Measurements from ENCODE around the gene ING4.
"Not testable (repeated sequence)": the region's sequence is repeated elsewhere in the genome, so short reads cannot be mapped to it uniquely, and the experiment has no call there.

ING4 gene

GRCh38 chr12:6662906-6663742 lies at the start of gene ING4:
TSS of gene ING4 (minus strand) at chr12:6663119. CDS start at chr12:6663101, 18 bp downstream.
- DNase-seq (ENCODE audit: low read depth, low spot score), result peak; percentile 98

DNA sequence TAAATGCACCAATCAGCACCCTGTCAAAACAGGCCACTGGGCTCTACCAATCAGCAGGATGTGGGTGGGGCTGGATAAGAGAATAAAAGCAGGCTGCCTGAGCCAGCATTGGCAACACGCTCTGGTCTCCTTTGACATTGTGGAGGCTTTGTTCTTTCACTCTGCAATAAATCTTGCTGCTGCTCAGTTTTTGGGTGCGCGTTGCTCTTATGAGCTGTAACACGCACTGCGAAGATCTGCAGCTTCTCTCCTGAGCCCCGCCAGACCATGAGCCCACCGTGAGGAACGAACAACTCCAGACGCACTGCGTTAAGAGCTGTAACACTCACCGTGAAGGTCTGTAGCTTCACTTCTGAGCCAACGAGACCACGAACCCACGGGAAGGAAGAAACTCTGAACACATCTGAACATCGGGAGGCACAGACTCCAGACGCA lies 46.1 kb upstream of the ING4 start:
- DNase-seq (ENCODE audit: low read depth, low spot score), result no peak

- DNase-seq (ENCODE audit: low read depth, low spot score), result not testable (repeated sequence)
These were observed 45.4 kb upstream of the ING4 start for GRCh38 chr12:6708351-6708750.

DNA sequence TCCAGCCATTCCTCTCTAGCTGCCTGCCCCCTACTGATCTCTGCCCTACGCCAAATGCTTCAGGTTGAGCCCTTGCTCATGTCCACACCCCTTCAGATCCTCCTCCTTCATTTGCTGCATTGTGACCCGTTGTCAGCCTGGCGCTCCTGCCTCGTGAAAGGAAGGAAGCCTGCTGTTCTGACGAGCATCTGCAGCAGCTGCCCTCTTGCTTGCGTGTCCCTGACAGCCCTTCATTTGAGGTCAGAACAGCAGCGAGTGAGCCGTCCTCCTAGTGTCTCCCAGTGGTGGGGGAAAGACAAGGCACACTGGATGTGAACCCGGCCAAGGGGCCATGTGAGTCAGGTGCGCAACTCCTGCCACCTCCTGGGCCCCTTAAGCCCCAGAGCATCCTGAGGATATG lies 40.7 kb upstream of the ING4 start:
- no peak for DNase-seq (ENCODE audit: low read depth, low spot score)

DNA sequence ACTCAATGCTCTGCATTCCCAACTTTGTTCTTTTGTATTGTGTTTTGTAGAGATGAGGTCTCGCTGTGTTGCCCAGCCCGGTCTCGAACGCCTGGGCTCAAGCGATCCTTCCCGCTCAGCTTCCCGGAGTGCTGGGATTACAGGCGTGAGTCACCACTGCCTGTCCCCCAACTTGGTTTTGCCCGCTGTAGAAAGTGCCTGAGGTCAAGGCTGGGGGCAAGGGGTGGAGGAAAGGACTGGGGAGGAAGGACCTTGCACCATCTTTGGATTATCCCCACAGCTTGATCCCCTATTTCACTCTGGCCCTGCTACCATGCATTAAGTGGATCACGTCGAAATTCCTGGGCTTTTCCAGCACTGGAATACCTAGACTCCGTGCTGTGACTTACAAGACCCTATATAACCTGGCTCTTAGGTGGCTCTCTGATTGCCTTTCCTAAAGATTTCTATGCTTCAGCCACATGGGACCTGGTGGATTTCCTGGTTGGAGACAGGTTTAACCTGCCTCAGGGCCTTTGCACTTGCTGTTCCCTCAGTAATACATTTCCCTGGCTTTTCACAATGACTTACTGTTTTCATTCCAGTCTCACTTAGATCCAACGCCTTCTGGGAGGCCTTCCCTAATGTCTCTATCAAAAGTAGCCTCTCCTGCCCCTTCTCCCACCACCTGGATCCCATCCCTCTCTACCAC lies 38.3 kb upstream of the ING4 start:
- no peak for DNase-seq (ENCODE audit: low read depth, low spot score)

DNA sequence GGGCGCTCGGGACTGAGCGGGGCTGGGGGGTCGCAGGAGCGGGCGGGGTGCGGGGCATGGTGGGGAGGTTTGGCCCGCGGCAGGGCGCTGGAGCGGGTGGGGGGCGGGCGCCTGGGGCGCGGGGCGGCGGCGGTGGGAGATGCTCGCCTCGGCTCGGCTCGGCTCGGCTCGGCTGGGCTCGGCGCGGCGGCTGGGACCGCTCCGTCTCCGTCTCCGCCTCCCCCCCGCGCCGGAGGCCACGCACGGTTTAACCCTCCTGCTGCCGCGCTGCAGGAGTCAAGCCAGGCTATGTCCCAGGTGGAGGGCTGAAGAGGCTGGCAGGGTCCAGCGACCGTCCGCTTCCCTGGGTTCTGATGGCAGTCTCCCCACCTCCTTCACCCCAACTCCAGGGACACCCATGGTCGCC lies 37.7 kb upstream of the ING4 start, which contains the start of gene PIANP:
Gene PIANP, minus strand, starts transcription at position 170 of the 406 bp plus-strand sequence. CDS start 2,754 bp downstream, outside the sequence.
- no peak for DNase-seq (ENCODE audit: low read depth, low spot score)

- DNase-seq (ENCODE audit: low read depth, low spot score), result no peak
These were observed 37.2 kb upstream of the ING4 start for GRCh38 chr12:6699989-6700645.

GRCh38 chr12:6699259-6699988 lies 36.5 kb upstream of the ING4 start:
- no peak for DNase-seq (ENCODE audit: low read depth, low spot score)

DNA sequence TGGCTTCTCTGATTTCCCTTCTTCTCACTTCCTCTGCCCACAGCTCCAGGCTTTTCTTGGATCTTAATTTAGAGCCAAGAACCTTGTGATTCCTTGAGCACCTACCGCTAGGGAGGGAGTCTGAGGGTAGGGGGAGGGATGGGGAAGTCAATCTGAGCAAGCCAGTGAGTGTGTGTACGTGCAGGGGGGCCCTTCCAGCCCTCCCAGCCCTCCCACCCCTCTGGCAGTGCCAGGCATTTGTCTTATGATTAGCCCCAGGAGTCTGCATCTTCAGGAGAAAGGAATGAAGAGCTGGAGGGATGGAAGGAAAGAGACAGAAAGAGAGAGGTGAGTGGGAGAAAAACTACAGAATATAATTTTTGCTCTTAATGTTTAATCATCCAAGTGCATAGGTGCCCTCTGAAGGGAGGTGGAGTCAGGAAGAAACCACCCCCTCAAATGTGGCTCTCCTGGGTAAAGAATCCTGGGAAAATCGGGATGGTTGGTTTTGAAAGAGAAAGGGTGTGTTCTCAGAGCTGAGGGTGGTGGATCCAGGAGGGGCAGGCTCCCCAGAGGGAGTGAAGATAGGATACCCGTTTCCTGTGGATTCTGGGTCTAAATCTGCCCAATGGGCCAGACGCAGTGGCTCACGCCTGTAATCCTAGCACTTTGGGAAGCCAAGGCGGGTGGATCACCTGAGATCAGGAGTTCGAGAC lies 35.6 kb upstream of the ING4 start:
- no peak for DNase-seq (ENCODE audit: low read depth, low spot score)

DNA sequence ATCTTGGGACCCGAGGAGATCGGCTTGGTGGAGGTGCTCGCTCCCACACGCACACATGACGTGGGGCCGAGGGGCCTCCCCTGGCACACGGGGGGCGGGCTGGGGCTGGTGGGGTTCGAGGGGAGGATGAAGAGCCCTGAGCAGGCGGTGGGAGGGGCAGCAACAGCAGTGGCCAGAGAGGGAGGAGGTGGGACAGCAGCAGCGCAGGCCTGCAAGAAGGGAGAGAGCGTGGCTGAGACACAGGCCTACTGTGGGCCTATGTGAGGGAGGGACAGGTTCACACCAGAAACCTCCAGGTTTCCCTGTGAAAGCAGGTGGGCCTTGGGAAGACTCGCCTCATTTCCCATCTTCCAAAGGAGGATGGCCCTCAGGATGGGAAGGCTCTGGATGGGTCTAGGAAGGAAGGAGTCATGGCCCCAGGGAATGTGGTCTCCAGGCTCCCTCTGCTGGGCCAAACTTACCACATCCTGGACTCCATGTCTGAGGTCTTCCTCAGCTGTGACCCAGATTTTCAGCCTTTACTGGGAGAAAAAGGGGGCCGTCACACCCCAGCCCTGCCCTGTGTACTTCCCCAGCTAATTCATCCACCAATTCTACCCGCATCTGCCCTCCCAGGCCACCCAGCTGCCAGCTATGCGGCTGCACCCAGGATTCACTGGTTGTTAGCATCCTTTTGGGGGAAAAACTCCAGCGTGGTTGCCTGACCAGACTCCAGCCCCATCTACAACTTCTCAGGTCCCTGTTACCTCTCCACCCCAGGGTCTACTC lies 34.8 kb upstream of the ING4 start:
- DNase-seq (ENCODE audit: low read depth, low spot score), result no peak

- DNase-seq (ENCODE audit: low read depth, low spot score), result no peak
These were observed 34.0 kb upstream of the ING4 start for GRCh38 chr12:6696690-6697583.

DNA sequence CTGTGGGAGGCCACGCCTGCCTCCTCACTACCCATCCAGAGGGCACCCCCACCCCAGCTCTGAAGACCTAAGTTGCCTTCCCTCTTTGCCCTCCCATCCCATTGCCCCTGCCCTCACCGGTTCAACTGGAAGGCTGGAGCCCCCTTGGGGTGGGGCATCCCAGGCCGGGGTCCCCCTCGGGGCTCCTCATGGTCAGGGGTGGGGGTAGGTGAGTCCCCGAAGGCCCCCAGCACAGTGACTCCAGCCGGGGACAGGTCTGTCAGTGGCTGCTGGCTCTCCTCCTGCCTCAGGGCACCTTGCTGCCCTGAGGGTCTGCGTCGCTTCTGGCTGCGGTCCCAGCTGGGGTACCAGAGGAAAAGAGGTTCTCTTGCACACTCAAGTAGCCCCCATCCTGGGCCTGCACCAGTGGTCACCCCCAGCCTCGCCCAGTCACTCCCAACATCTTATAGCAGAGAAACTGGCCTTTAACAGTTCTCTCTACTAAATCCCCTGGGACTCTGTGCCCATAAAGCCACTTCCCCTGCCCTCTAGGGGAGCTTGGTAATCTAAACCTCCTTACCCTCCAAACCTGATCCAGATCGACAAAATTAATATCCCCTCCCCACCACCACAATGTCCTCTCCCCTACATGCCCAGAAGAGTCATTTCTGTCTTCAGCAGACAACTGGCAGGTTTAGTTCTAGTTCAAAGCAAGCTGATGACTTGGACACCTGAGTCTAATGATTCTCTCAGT lies 32.6 kb upstream of the ING4 start:
- DNase-seq (ENCODE audit: low read depth, low spot score), result no peak

- no peak for DNase-seq (ENCODE audit: low read depth, low spot score)
These were observed 31.8 kb upstream of the ING4 start for GRCh38 chr12:6694701-6695100.

- DNase-seq (ENCODE audit: low read depth, low spot score), result no peak
These were observed 31.0 kb upstream of the ING4 start for GRCh38 chr12:6693832-6694355.

DNA sequence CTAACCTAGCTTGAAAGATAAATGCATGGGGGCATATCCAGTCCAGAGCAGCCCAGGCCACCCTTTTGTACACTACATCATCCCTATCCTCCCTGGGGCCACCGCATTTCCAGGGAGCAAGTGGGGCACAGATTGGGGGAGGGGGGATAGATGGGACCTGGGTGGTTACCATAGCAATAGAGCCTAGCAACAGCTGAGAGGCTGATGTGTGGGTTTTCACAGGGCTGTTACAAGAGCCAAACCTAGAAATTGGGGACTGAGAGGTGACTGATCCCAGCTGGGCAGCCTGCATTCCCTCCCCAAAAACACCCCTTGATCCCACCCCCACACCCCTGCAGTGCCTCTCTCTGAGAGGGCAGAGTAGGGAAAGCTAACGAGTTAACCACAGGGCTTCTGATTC lies 30.0 kb upstream of the ING4 start:
- DNase-seq (ENCODE audit: low read depth, low spot score), result no peak

DNA sequence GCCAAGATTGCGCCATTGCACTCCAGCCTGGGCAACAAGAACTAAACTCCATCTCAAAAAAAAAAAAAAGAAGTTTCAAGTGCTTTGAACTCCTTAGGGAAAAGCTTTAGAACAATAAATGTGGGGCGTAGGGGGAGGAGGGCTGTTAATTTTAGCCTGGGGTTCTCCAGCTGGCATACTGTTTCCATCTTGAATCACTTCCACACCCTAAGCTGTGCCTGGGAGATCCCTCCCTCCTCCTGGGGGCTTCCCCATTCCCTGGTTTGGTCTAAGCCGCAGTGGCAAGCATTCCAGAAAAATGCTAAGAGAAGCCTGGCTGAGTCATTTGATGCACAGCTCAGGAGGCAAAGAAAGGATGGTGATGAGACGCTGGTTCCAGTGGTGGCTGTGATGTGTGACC lies 28.6 kb upstream of the ING4 start:
- DNase-seq (ENCODE audit: low read depth, low spot score), result no peak

DNA sequence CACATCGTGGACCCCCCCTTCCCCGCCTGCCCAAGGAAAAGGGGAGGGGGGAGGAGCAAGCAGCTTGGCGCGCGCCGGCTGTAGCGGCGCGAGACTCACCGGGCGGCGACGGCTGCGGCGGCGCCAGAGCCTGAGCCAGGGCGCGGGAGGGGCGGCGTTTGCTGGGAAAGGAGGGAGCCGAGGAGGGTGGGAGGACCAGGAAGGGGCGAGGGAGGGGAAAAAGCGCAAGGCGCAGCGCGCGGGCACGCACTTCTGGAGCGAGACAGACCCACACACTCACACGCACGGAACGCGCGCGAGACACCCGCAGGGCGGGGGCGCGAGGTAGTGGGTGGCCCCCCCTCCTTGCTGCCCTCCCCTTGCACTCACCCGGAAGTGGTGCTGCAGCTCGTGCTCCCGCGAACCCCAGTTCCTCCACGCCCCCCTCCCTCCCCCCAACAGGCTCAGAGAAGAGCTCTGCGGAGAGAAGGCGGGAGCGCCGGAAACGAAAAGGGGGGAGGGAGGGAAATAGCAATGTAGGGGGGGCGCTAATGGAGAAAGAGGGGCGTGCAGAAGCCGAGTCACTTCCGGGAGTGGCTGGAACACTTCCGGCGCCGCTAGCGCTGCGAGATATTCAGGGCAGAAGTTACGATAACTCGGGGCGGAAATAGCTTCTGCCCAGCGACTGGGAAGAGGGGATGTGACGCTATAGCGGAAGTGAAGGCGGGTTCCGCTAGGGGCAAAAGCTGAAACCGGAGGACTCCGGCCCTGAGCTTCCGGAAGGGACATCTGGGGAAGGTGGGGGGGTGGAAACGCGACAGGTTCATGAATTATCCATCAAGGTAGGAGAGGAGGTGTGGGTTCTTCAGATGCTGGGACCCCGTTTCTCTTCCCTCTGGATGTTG lies 26.3 kb upstream of the ING4 start, which contains the start of gene ZNF384:
Gene ZNF384, minus strand, starts transcription at position 377 of the 884 bp plus-strand sequence. CDS start 9,855 bp downstream, outside the sequence.
- peak; percentile 97 for DNase-seq (ENCODE audit: low read depth, low spot score)
